Urothelium cell line (cell line): ENCODE results near the gene MRPL39.

Experiments
- DNase-seq: peaks from one replicate; pipeline ENCODE4 v3.0.0; 2011; ENCODE audit warnings: low spot score, mixed read lengths
- FAIRE-seq: peaks from 2 replicates; lab custom pipeline; 2011; peaks lifted over from hg19 to GRCh38; lab: Jason Lieb, UNC

MRPL39 gene

GRCh38 chr21:25615880-25616279, 8.6 kb upstream of the MRPL39 start:
- DNase-seq (no peak), FAIRE-seq (no peak)

- DNase-seq, result no peak
- no peak for FAIRE-seq
These were observed 7.2 kb upstream of the MRPL39 start for GRCh38 chr21:25614441-25614840.

GRCh38 chr21:25608044-25608737, 910 bp upstream of the MRPL39 start:
- FAIRE-seq, result no peak
- peak; percentile 78 for DNase-seq

- DNase-seq, result no peak
- FAIRE-seq, result no peak
These were observed 17.4 kb downstream of the MRPL39 start for GRCh38 chr21:25589887-25590286.

GRCh38 chr21:25586791-25587190, 20.5 kb downstream of the MRPL39 start:
- DNase-seq (no peak), FAIRE-seq (no peak)

GRCh38 chr21:25586326-25586725, 21.0 kb downstream of the MRPL39 start:
- FAIRE-seq (no peak), DNase-seq (no peak)

GRCh38 chr21:25584833-25585676, 22.2 kb downstream of the MRPL39 start:
- FAIRE-seq (no peak), DNase-seq (no peak)

GRCh38 chr21:25583370-25584130, 23.7 kb downstream of the MRPL39 start:
- no peak for DNase-seq
- FAIRE-seq, result no peak

GRCh38 chr21:25582888-25583287, 24.4 kb downstream of the MRPL39 start:
- DNase-seq (no peak), FAIRE-seq (no peak)

- DNase-seq (no peak), FAIRE-seq (no peak)
These were observed 25.0 kb downstream of the MRPL39 start for GRCh38 chr21:25582164-25582790.

- DNase-seq (no peak), FAIRE-seq (no peak)
These were observed 25.7 kb downstream of the MRPL39 start for GRCh38 chr21:25581582-25581981.

GRCh38 chr21:25580912-25581260, 26.4 kb downstream of the MRPL39 start:
- FAIRE-seq (no peak), DNase-seq (no peak)

GRCh38 chr21:25579226-25580013, 27.9 kb downstream of the MRPL39 start:
- FAIRE-seq (no peak), DNase-seq (no peak)

- no peak for DNase-seq
- FAIRE-seq, result no peak
These were observed 29.0 kb downstream of the MRPL39 start for GRCh38 chr21:25578056-25578961.

GRCh38 chr21:25577424-25578055, 29.7 kb downstream of the MRPL39 start:
- FAIRE-seq, result no peak
- DNase-seq, result no peak

GRCh38 chr21:25573409-25574206, 33.7 kb downstream of the MRPL39 start:
- DNase-seq, result peak; percentile 59
- FAIRE-seq, result no peak

- DNase-seq (no peak), FAIRE-seq (no peak)
These were observed 34.4 kb downstream of the MRPL39 start for GRCh38 chr21:25572861-25573310.

- no peak for DNase-seq
- FAIRE-seq, result no peak
These were observed 35.6 kb downstream of the MRPL39 start for GRCh38 chr21:25571726-25572121.
